GM12891 (cell line): ENCODE measurements around the gene DHRSX.

ENCODE experiments used
- PAX5 ChIP-seq: IDR thresholded peaks from 2 replicates; pipeline ENCODE4 v1.6.1; 2011; ENCODE audit warnings: low read length, moderate library complexity, mild to moderate bottlenecking; ENCODE audit not compliant: insufficient read depth, severe bottlenecking
- POLR2A ChIP-seq: IDR thresholded peaks from 2 replicates; pipeline ENCODE4 v1.6.1; 2011; ENCODE audit warnings: low read depth, low read length, control low read depth
- POLR2AphosphoS5 ChIP-seq: IDR thresholded peaks from 2 replicates; pipeline ENCODE4 v1.6.1; 2011; ENCODE audit warnings: low read depth, low read length, control low read depth
- SPI1 ChIP-seq: IDR thresholded peaks from 2 replicates; pipeline ENCODE4 v1.6.1; 2011; ENCODE audit warnings: low read depth, low read length, control low read depth
- TAF1 ChIP-seq: IDR thresholded peaks from 2 replicates; pipeline ENCODE4 v1.6.1; 2011; ENCODE audit warnings: low read depth, low read length, control low read depth

GRCh38 chrX:2346158-2346557 lies 154.6 kb downstream of the DHRSX start:
- no peak for TF ChIP-seq POLR2A
- TF ChIP-seq POLR2AphosphoS5, result no peak
- no peak for TF ChIP-seq PAX5
- no peak for TF ChIP-seq TAF1
- TF ChIP-seq SPI1, result no peak
